ENCODE results near the gene AQP12B.
"Not testable (repeated sequence)": the region's sequence is repeated elsewhere in the genome, so short reads cannot be mapped to it uniquely, and the experiment has no call there.

The AQP12B gene

DNA sequence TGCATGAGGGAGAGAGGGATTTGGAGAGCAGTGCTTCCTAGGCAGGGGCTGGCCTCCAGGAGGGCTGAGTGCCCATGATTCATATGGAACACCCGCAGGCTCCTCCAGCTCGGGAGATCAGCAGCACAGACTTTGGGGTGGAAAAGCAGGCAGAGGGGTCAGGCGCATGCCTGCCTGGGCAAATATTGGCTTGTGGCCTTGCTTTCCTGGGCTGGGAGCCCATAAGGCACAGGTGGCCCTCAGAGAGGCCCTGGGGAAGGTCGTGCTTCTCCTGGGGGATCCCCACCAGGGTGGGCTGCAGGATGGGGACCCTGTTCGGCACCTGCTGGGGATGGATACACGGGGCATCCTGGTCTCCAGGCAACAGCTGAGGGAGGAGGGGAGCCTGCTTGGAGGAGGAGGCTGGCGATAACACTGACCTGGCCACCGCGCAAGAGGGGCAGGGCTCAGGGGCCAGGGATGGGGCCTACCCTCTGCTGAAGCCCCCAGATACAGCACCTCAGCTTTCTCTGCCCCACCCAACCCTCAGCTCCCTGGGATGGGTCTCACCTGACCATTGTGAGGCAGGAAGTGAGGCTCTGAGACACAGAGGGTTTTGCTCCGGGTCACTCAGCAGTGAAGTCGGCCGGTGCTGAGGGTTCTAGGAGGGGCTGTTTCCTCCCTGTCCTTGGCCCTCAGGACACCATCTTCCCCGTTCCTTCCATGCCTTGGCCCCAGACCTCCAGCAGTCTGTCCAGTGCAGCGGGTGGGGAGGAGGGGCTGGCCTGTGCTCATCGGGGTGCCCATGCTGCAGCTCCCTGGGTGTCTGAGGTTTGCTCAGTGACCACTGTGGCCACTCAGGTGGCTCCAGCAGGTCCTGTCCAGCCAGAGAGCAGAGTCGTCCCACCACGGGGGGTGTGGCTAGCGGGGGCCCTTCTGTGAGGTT is 21.0 kb upstream of the AQP12B start:
- no peak overlapping the region for H3K4me3 ChIP-seq (ENCODE audit: low read depth, low read length)
- no peak for DNase-seq (ENCODE audit: low read depth)

DNA sequence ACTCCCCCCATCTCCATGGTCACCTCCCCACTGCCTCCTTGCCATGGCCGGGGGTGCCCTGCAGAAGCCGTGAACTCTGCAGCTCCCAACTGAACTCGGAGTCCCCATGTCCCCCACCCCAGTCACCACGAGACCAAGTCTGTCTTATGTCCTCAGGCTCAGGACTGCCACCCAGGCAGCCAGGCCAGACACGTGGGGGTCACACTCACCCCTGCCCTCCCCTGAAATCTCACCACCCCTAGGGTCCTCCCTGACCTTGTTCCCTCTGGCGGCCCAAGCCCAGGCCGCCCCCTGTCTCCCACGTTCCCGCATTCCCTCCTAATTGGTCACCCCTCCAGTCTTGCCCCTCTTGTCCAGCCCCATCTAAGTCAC is 19.9 kb upstream of the AQP12B start:
- H3K4me3 ChIP-seq (ENCODE audit: low read depth, low read length): no peak overlapping the region
- no peak for DNase-seq (ENCODE audit: low read depth)

GRCh38 chr2:240701736-240702639 is 19.3 kb upstream of the AQP12B start:
- no peak overlapping the region for H3K4me3 ChIP-seq (ENCODE audit: low read depth, low read length)
- no peak for DNase-seq (ENCODE audit: low read depth)

- no peak for DNase-seq (ENCODE audit: low read depth)
- no peak overlapping the region for H3K4me3 ChIP-seq (ENCODE audit: low read depth, low read length)
Measured at GRCh38 chr2:240701091-240701735, 18.5 kb upstream of the AQP12B start.

DNA sequence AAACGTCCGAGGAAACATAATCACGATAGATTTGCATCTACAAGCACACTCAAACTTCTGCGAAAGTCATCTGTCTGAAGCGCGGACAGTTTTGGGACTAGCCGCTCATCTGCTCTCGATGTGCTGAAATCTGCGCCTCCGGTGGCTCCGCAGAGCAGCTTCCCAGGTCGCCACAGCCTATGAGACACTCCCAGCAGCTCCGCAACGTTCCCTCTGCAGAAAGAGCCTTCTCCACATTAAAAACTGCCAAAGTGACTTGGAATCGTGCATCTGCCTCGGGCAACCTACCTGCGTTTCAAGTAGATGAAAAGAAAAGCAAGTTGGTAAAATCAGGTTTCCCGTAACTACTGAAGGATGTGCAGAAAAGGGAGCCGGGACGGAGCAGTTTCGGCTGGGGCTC is 17.9 kb upstream of the AQP12B start:
- not testable (repeated sequence) for H3K4me3 ChIP-seq (ENCODE audit: low read depth, low read length); DNase-seq (ENCODE audit: low read depth)

DNA sequence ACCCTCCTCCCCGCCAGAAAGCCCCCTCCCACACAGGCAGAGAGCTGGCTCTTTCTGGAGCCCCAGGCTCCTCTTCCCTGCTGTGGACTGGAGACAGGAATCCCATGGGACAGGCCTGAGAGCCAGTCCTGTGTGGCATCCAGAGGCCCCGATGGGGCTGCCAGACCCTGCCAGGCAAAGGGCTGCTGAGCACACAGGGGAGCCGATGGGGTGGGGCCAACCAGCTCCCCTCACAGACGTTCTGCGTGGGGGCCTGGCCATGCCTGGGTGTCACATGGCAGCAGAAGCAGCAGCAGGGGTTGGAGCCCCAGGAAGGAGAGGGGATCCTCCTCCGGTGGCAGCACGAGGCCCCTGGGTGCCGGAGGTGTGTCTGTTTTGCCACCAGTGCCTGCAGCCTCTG is 17.1 kb upstream of the AQP12B start:
- DNase-seq (ENCODE audit: low read depth); H3K4me3 ChIP-seq (ENCODE audit: low read depth, low read length): not testable (repeated sequence)

- DNase-seq (ENCODE audit: low read depth); H3K4me3 ChIP-seq (ENCODE audit: low read depth, low read length): not testable (repeated sequence)
Measured at GRCh38 chr2:240698852-240699561, 16.3 kb upstream of the AQP12B start.

DNA sequence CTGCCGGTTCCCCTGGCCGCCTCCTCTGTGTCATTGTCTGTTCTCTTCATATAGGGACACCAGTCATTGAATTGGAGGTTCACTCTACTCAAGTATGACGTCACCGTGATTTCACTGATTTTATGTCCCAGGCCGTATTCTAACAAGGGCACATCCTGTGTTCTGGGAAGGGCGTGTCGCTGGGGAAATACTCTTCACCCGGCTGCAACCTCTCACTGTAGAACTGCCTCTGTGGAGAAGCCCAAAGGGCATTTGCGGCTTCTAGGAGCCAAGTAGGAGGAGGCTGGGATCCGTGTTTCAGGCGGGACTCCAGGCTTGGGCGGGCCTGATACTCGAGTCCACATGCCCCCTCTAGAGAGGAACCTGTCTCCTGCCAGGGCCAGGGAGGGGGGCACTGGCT is 13.8 kb upstream of the AQP12B start:
- DNase-seq (ENCODE audit: low read depth); H3K4me3 ChIP-seq (ENCODE audit: low read depth, low read length): not testable (repeated sequence)

- H3K4me3 ChIP-seq (ENCODE audit: low read depth, low read length); DNase-seq (ENCODE audit: low read depth): not testable (repeated sequence)
Measured at GRCh38 chr2:240695593-240695992, 12.9 kb upstream of the AQP12B start.

DNA sequence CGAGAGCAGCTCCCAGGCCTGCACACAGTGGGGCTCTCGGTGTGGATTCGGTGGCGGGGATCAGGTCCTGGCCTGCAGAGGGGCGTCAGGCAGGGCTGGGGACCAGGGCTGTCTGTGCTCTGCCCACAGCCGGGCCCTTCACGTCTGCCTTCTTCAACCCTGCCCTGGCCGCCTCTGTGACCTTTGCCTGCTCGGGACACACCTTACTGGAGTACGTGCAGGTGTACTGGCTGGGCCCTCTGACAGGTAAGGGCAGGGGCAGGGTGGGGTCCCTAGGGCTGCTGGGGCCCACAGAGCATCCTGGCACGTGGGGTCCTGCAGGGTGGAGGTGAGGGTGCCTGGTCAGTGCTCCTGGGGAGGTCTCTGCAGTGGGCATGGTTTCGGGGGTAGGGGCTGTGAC is 11.6 kb upstream of the AQP12B start:
- not testable (repeated sequence) for DNase-seq (ENCODE audit: low read depth); H3K4me3 ChIP-seq (ENCODE audit: low read depth, low read length)

DNA sequence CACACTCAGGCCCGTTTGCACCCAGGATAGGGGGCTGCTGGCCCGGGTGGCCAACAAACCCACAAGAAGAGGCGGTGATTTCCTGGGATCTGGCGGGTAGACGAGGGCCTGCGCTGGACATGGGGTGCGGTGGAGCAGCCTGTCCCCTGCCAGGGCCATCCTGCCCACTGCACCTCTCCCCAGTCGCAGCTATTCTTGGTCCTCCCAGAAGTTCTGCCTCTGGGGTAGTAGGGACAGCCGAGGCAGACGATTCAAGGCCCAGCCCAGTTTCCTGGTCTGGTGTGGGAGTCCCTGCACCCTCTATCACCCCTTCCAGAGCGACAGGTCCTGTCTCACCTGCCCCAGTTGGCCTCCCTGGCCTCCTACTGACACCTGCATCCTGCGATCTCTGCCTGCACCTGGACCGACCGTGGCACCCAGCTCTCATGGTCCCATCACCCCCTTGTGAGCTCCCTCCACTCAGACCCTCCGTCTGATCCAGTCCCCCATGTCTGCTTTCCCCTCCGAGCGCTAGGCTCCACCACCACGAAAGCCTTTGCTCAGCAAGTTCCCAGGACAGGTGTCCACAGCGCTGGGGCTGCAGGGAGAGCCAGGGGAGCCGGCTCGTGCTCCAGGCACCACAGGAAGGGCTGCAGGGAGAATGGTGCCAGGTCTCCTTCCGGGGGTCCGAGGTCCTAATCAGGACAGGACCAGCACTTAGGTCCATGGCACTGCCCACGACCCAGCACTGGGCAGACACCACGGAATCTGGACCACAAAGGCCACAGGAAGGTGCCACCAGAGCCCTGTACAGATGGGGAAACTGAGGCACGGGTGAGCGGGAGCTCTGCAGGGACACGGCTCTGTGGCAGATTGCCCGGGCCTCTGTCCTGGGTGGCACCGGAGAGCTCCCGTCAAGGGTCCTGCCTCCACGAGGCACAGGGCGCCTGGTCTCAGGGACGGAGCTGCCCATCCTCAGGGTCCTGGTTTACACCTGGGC is 10.2 kb upstream of the AQP12B start:
- H3K4me3 ChIP-seq (ENCODE audit: low read depth, low read length); DNase-seq (ENCODE audit: low read depth): not testable (repeated sequence)

GRCh38 chr2:240691631-240692420 is 9.1 kb upstream of the AQP12B start, which contains the start of gene AQP12A:
TSS of gene AQP12A (plus strand) at chr2:240691866. CDS start at chr2:240691914, 48 bp downstream.
- DNase-seq (ENCODE audit: low read depth); H3K4me3 ChIP-seq (ENCODE audit: low read depth, low read length): not testable (repeated sequence)

DNA sequence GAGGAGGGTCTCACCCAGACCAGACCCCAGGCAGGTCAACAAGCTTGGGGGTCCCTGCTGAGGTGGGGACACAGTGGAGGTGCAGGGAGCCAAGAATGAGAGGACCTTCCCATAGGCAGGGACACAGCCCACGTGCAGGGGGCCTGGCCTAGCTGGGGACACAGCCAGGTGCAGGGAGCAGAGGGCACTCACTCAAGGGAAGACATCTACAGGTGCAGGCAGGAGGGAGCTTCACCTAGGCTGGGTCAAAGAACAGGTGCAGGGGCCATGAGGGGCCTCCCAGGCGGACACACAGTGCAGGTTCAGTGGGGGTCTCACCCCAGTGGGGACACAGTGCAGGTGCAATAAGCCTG is 8.4 kb upstream of the AQP12B start:
- H3K4me3 ChIP-seq (ENCODE audit: low read depth, low read length); DNase-seq (ENCODE audit: low read depth): not testable (repeated sequence)

GRCh38 chr2:240690421-240691074 is 7.9 kb upstream of the AQP12B start:
- not testable (repeated sequence) for DNase-seq (ENCODE audit: low read depth); H3K4me3 ChIP-seq (ENCODE audit: low read depth, low read length)

DNA sequence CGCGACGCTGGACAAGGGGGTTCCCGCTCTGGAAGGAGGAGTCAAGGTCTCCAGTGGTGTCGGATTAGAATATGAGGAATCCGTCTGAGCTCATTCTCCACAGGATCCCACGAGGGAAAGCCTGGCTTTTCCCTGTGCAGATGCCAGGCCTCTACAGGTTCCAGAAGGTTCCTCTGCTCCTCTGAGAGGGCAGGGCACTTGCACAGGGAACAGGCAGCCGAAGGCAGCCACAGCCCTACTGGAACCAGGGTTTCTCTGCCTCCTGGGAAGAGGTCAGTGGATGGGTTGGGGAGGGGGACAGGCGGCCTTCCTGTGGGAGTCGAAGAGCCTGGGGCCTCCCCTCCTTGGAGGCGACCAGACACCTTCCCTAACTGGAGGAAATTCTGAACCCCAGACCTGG is 7.3 kb upstream of the AQP12B start:
- H3K4me3 ChIP-seq (ENCODE audit: low read depth, low read length): no peak overlapping the region
- no peak for DNase-seq (ENCODE audit: low read depth)

DNA sequence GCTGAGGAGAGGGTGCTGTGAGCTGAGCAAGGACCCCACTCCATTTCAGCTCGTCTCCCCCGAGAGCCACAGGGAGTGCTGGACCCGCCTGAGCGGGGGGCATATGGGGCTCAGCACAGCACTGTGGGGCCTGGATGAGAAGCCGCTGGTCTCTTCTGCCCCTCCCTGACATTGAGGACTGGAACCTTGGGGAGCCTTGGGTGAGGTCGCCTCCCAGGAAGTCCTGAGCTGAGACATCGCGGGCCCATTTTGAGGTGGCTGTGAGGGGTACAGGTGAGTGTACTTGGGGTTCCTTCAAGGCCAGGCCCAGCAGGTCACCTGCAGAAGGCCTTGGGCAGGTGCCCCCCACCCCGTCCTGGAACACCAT is 5.9 kb upstream of the AQP12B start:
- DNase-seq (ENCODE audit: low read depth): no peak
- no peak overlapping the region for H3K4me3 ChIP-seq (ENCODE audit: low read depth, low read length)
